ENCODE measurements around the gene EFEMP2.

The EFEMP2 gene

DNA sequence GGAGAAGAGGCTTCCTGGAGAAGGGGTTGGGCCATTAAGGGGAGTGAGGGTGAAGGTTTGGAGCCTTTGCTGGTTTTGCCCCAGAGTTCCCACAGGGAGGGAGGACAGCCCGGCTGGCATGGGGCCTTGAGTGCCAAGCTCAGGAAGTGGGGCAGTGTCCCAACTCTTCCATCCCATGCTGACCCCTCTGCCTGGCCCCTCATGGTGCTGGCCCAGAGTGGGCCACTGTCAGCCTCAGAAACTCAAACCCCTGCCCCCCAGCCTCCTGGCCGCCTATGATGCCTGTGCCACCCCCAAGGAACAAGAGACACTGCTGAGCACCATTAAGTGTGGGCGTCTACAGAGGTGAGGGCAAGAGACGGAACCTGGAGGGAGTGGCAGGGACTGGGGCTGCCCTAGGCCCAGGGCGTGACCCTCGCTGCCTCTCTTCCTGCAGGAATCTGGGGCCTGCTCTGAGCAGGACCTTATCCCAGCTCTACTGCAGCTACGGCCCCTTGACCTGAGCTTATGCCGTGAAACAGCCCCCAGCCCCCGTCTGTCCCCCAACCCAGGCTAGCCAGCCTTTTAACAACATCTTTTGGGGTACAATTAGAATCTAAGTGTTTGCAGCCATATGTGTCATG, 6.9 kb downstream of the EFEMP2 start:
- no peak for DNase-seq

DNA sequence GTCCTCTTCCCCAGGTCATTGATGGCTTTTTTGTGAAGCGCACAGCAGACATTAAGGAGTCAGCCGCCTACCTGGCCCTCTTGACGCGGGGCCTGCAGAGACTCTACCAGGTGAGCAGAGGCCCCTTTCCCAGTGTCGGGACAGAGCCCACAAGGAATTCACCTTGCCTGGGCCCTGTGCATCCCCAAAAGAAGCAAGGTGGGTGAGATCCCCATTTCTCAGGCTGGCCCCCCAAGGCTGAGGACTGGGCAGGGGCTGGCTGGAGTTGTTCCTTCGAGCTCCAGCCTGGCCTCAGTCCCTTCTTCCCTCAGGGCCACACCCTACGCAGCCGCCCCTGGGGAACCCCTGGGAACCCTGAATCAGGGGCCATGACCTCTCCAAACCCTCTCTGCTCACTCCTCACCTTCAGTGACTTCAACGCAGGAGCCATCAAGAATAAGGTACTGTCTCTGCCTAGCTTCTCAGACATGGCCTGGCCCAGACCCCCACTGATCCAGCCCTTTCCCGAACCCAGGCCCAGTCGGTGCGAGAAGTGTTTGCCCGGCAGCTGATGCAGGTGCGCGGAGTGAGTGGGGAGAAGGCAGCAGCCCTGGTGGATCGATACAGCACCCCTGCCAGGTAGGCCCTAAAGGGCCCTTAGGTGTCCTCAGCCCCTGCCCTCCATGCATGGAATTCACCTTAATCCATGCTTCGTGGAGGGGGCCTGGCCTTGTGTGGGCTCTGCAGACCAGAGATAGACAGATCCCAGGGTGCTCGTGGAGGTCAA, 7.7 kb downstream of the EFEMP2 start:
- no peak for DNase-seq

DNA sequence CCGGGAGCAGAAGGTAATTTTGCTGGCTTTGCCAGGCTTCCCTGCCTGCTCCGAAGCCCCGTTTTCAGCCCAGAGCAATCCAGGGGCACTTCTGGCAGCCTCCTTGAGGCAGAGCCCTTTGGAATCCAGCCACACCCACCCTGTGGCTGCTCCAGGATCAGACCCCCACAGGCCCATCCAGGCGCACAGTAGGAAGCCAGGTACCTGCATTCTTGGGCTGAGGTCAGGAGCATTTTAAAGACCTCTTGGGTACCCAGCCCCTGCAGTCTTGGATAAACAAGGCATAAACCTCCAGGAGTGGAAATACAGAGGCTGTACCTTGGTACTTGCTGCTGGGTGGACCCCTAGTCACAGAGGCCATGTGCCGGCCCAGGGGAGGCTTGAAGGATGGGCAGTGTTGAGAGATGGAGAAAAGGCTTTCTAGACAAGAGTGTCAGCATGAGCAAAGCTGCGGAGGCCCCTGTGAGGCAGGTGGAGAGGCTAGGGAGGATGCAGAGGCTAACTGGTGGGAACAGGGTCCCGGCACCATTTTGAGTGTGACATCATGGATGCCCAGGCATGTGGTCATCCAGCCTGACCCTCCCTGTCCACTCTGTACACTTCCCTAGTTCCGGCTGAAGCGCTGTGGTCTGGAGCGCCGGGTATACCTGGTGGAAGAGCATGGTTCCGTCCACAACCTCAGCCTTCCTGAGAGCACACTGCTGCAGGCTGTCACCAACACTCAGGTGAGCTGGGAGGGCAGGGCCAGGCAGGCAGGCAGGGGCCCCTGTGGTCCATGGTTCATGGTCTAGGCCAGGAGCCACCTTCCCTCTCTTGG, 8.5 kb downstream of the EFEMP2 start:
- no peak for DNase-seq

DNA sequence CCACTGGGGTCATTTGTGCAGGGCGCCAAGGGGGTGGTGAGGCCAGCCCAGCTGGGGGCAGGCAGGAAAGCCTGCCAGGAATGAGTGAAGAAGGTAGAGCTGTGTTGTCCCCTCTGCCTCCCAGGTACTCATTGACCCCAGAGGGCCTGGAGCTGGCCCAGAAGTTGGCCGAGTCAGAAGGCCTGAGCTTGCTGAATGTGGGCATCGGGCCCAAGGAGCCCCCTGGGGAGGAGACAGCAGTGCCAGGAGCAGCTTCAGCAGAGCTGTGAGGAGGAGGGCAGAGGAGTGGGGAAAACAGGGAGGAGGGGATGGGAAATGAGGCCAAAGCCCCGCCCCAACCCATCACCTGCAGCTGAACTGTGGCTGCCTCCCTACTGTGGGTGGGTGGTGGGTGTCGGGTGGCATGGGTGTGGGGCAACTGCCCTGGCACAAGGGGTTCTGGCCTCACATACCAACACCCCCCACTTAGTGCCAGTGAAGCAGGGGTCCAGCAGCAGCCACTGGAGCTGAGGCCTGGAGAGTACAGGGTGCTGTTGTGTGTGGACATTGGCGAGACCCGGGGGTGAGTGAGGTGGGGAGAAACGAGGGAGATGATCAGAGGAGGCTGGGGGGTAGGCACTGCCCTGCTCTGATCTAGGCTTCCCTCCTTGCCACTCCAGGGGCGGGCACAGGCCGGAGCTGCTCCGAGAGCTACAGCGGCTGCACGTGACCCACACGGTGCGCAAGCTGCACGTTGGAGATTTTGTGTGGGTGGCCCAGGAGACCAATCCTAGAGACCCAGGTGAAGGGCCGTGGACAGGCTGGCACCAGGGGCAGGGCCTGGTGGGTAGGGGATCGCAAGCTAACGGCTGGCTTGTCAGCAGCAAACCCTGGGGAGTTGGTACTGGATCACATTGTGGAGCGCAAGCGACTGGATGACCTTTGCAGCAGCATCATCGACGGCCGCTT, 9.4 kb downstream of the EFEMP2 start:
- DNase-seq: no peak

DNA sequence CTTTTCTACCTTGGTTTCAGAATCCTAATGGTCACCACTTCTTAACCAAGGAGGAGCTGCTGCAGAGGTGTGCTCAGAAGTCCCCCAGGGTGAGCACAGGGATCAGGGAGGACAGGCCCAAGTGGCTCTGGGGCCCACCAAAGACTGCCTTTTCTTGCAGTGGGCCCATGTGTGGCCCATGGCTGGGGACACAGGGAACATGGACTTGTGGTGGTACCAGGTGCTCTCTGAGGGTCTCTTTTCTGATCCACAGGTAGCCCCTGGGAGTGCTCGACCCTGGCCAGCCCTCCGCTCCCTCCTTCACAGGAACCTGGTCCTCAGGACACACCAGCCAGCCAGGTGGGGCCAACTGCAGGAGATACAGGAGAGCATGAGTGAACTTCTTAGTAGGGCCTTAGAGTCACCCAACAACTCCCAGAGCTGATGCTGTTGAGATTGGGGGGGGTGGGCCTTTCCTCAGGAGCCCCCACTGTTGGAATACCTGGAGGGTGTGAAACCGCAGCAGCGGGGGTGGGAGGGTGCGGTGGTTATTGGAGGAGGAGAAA, 10.3 kb downstream of the EFEMP2 start:
- no peak for DNase-seq

DNA sequence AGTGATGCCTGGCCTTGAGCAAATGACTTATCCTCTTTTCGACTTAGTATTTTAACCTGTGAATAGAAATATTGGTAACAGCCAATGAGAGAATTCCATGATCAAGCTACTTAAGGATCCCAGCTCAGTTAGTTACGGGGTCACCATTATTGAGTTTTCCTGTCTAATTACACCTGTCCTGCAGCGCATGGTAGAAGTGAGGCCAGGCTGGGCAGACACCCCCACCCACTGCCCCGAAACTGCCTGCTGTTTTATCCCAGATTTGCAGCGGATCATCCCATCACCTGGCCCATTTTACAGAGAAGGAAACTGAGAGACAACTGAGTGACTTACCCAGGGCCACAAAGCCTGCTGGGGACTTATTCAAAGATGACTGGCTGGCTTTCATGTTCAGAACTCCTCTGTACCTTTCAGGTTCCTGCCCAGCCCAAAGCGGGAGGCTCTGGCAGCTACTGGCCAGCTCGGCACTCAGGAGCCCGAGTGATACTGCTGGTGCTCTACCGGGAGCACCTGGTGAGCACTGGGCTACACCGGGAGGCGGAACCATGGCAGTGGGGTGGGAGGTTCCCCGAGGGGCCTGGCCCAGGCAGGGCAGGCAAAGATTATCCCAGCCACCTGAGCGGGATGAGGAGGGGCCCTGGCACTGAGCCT, 10.9 kb downstream of the EFEMP2 start:
- no peak for DNase-seq

DNA sequence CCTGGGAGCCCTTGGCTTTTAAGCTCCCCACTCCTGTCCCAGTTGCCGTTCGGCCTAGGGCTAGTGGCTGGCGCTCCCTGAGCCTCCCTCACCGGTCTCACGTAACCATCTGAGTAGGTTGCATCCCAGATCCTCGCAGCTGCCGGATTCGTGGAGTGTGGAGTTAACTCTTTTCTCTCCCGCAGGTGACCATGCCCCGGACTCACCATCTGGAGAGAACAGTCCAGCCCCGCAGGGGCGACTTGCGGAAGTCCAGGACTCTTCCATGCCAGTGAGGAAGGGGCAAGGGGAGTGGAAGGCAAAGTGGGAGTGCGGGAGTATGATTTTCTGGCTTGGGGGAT, 11.5 kb downstream of the EFEMP2 start:
- DNase-seq: no peak

DNA sequence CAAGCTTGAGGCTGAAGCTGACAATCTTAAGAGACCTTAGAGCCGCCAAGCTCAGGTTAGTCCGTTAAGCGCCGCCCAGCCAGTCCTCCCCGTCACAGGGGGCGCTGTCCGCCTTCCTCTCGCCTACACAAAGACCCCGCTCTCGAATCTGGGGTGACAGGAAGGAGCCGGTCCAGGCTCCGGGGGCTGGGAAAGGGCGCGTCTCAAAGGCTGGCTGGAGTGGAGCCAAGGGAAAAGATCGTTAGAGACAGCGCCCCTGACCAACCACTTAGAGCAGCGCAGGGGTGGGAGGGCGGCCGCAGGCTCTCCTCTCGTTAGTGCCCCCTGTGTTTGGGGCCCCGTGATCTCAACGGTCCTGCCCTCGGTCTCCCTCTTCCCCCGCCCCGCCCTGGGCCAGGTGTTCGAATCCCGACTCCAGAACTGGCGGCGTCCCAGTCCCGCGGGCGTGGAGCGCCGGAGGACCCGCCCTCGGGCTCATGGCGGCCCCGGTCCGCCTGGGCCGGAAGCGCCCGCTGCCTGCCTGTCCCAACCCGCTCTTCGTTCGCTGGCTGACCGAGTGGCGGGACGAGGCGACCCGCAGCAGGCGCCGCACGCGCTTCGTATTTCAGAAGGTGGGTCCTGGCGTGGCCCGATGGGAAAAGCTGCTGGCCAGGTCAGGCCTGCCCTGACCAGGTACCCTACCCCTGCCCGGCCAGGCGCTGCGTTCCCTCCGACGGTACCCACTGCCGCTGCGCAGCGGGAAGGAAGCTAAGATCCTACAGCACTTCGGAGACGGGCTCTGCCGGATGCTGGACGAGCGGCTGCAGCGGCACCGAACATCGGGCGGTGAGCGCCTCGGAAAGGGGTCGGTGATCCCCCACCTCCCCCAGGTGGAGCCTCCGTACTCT, 12.1 kb downstream of the EFEMP2 start, which contains the start of gene MUS81:
TSS of gene MUS81 (plus strand) at position 156 of the 887 bp plus-strand sequence. CDS start at position 477, 321 bp downstream.
- peak; percentile 88 for DNase-seq

DNA sequence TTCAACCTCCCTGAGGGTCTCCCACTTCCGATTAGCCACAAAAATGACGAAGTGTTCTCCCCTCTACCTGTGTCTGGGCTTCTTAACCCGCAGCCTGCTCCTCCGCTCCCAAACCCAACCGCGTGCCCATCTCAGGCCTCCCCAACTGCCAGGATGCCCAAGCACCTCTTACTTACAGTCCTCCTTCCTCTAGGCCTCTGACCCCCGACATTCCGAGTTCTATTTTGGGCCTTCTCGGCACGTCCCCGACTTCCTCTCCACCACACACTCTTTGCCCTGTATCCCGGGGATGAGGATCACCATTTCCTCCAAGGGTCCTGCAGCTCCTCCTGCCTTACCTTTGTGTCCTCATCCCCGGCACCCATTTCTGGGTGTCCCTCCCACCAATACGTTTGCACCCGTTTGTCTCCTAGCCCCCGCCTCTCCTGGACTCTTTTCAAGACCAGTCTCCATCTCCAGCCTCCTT, 12.8 kb downstream of the EFEMP2 start:
- DNase-seq: no peak

DNA sequence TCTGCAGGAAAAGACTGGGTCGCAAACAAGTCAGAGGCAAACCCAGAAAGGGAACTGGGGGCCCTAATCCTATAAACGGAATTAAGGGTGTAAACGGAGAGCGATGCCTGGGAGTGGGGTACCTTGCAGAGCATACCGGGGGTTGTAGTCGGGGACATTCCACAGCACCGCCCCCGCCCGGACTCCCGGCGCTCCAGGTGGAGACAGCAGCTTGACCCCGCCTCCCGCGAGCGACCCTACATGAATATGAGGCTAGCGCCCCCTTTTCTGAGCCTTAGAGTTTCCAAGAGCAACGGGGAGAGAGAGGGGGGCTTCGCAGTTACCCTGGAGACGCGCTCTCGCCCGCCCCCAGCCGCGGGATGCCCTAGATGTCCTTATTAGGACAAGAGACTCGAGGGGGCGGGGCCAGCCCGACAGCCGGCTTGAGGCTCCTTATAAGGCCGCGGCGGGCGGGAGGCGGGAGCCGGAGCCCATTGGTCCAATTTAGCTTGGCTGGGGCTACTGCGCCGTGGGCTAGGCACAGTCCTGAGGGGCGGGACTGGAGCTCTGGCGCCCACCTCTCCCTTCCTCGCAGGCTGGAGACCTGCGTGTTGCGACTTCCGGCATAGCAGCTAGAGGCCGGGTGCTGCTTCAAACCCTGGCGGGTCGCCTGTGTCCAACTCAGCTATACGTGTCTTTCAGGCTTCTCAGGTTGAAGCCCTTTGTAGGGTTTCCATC, 13.3 kb downstream of the EFEMP2 start:
- peak; percentile 90 for DNase-seq

DNA sequence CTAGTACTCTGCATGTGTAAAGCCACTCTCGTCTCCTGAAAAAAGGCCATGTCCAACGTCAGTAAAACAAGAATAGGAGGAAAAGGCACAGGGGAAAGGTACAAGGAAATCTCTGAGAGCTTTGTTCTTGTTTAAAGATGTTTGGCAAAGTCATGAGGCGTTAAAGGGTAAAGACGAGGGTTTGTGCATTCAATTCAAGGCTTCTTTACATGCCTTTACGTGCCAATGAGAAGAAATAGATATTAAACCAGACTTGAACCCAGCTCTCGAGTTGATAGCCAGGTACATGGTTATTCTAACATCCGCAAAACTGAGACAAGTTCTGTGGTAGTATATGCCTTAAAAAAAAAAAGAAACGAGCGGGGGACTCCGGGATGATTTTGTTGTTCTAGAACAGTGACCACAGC, 13.9 kb downstream of the EFEMP2 start:
- DNase-seq: no peak

DNA sequence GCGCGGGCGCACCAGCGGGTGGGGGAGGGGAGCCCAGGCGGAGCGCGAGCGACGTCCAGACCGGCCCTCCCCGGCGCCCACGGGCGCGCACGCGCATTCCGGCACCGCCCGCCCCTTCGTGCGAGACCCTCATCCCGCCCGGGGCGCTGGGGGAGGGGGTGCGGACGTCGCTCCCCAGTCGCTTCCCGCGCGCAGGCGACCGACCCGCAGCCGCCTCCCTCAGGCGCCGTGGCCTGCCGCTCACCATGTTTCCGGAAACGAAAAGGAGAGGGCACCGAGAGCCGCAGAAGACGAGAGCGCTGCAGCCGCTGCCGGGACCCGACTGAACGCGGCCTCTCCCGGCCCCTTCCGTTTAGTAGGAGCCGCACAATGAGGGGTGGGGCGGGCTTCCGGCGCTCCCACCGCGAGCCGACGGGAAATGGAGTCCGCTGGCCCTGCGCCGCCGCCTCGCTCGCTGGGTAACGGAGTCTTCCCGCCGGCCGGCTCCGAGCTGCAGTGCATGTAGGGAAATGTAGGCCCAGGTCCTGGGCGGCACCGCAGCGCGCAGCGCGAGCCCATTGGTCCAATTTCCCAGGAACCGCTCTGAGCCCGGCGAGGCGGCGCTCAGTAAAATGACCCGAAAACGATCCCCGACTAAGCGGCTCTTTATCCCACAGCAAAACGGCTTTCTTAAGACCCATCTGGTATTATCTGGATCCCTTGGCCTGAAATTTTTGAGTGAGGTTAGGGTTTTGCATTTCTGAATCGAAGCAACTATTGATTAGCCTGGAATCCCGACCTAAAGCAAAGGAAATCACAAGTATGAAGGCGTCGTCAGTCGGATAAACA, 14.5 kb downstream of the EFEMP2 start, which contains the start of gene CFL1:
TSS of gene CFL1 (minus strand) at position 328 of the 828 bp plus-strand sequence. CDS start at position 247, 81 bp downstream.
- DNase-seq: peak; percentile 97

DNA sequence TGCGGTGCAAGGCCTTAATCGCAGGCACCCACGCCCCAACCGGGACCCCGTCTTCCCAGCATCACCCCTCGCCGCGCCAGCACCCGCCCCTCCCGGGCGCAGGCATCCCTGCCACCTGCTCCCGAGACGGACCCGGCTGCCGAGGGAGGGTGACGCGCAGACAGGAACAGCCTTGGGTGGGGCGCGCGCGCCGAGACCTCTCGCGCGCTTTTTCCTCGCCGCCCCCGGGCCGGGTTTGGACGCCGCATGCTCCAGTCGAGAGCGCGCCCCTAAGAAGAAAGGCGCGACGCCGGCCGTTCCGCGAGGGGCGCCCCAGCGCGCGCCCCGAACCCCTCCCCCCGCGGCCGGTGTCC, 15.1 kb downstream of the EFEMP2 start:
- no peak for DNase-seq

DNA sequence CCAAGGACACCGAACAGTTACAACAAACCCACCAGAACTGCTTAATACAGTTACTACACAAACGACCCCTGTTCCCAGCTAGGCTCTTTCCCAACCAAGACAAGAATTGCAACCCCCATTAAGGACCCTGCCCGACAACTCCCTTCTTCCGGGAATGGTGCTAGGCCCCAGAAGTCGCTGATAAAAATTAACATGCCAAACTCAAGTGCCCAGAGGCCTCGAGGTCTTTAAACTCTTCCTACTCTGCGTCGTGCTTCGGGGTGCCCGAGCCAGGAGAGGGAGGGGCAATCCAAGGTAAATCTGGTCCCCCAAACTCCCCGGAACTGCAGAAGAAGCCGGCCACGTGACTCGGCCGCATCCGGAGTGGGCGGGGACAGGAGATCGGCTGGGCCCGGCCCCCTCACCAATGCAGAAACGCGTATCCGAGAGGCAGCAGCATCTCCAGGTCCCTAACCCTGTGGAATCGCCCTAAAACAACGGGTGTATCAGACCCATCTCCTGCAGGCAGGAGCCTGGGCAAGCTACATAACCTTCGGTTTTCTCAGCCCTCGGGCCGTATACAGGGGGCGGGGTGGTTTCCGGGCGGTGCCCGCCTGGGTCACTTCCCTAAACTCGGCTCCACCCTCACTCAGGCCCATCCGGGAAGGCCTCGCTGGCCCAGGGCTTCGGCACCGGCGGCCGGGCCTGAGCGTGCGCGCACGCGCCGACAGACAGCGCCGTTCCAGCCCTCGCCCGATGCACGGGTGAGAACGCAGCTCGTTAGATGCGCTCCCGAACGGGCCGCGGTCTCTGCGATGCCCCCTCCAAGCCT, 15.7 kb downstream of the EFEMP2 start:
- DNase-seq: peak; percentile 55

DNA sequence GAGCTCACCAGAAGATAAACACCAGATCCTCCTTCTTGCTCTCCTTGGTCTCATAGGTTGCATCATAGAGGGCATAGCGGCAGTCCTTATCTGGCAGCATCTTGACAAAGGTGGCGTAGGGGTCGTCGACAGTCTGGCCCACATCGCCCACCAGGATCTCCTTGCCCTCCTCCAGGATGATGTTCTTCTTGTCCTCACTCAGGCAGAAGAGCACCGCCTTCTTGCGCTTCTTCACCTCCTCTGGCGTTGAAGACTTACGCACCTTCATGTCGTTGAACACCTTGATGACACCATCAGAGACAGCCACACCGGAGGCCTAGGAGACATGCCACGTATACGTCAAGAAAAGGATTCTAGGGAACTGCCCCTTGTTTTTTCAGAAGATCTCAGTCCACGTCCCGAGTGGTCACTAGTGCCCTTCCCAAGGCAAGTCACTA, 16.7 kb downstream of the EFEMP2 start:
- no peak for DNase-seq

DNA sequence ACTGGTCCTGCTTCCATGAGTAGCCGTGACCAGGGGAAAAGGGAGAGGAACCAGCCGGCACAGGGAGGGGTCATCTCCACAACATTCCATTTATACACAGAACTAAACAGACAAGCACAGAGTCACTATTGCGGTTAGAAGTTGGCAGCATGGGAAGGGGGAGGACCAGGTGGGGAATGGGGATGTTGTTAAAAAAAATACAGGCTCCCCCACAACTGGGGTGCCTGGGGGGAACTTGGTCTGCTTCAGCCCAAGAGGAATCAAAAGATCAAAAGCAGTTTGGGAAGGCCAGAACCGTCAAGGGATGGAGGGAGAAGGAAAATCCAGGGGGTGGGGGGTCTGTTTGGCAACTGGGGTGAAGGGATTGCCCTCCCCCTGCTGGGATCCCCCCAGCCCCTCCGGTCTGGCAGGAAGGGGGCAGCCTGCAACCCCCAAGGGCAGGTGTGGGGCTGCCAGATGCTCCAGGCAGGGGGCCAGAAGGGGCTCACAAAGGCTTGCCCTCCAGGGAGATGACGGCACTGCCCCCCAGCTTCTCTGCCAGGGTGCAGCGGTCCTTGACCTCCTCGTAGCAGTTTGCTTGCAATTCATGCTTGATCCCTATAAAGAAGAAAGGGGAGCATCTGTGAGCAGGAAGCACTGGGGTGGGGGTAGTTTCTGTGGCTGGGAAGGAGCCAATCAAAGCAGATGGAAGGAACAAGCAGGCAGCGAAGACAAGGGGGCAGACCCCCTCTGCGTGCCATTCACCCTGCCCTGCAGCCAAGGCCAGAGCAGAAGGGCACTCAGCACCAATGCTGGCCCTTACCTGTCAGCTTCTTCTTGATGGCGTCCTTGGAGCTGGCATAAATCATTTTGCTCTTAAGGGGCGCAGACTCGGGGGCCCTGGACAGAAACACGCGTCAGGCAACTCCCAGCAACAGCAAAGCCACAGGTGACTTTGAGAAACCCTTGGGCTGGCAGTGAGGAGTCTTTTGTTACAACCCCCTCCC, 17.5 kb downstream of the EFEMP2 start:
- no peak for DNase-seq

DNA sequence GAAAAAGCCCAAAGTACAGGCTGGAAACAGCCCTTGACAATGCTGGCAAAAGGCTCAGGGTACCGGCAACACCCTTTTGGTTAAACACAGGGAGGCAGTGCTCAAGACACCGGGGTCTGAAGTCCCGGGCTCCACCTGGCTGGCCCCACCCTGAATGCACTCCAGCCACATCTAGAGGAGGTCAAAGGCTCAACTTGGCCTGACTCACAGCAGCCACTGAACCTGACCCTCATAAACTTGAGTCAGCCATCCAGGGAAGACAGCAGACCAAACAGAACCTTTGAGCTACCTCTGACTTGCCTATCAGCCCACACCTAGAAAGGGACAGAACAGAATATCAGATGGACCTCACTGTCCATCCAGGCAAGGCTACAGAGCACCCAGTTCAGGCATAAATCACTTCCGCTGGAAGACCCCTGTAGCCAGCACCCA, 18.4 kb downstream of the EFEMP2 start:
- DNase-seq: no peak

Measured in T1000 (cell line).